Measurements from ENCODE around the gene TMEM205.

TMEM205 gene

GRCh38 chr19:11373885-11374432, 27.9 kb upstream of the TMEM205 start:
- Histone ChIP-seq H2BK120ac (ENCODE audit: low read depth, low read length) (no peak overlapping the region), H4K8ac (ENCODE audit: low read depth, low read length) (no peak overlapping the region), H3K4me2 (ENCODE audit: low read length) (peak overlapping the region; percentile 48), H3K36me3 (ENCODE audit: control insufficient read depth, insufficient read depth, low read length) (no peaks in the 10 kb centered on the region), H3K18ac (ENCODE audit: low read length) (no peak overlapping the region), H3K4ac (ENCODE audit: low read depth, low read length) (no peak overlapping the region), H3K4me1 (ENCODE audit: control insufficient read depth, low read depth, low read length) (no peaks in the 10 kb centered on the region), H3K56ac (ENCODE audit: low read length) (no peak overlapping the region), H3K23ac (ENCODE audit: low read length) (no peak overlapping the region), H3K27me3 (ENCODE audit: insufficient read depth, low read length, poor library complexity) (no peaks in the 10 kb centered on the region), H2AK5ac (ENCODE audit: low read length) (no peak overlapping the region), H3K79me1 (ENCODE audit: low read length) (no peaks in the 10 kb centered on the region), H3K79me2 (ENCODE audit: control insufficient read depth, insufficient read depth, low read length) (no peaks in the 10 kb centered on the region), H2BK5ac (ENCODE audit: low read length) (no peak overlapping the region), H3K9ac (ENCODE audit: low read length) (no peak overlapping the region), H2BK15ac (replicated peaks; ENCODE audit: low read depth) (no peak overlapping the region), H3K27ac (ENCODE audit: low read depth, low read length) (no peak overlapping the region), H3K4me3 (ENCODE audit: low read length) (no peak overlapping the region), H4K5ac (ENCODE audit: low read length) (no peak overlapping the region)
- WGBS (ENCODE audit: extremely low coverage, insufficient coverage, low lambda C conversion rate) = no CpG with 5 or more reads among the region's 11 CpGs
- DNase-seq = no peak

- Histone ChIP-seq H2BK15ac (replicated peaks; ENCODE audit: low read depth) (no peak overlapping the region), H2BK5ac (ENCODE audit: low read length) (no peak overlapping the region), H3K36me3 (ENCODE audit: control insufficient read depth, insufficient read depth, low read length) (no peaks in the 10 kb centered on the region), H3K79me2 (ENCODE audit: control insufficient read depth, insufficient read depth, low read length) (no peaks in the 10 kb centered on the region), H3K23ac (ENCODE audit: low read length) (no peak overlapping the region), H3K79me1 (ENCODE audit: low read length) (no peaks in the 10 kb centered on the region), H3K56ac (ENCODE audit: low read length) (no peak overlapping the region), H3K4me2 (ENCODE audit: low read length) (no peak overlapping the region), H3K27ac (ENCODE audit: low read depth, low read length) (no peak overlapping the region), H2BK120ac (ENCODE audit: low read depth, low read length) (no peak overlapping the region), H3K4me3 (ENCODE audit: low read length) (no peak overlapping the region), H3K18ac (ENCODE audit: low read length) (no peak overlapping the region), H2AK5ac (ENCODE audit: low read length) (no peak overlapping the region), H3K9ac (ENCODE audit: low read length) (no peak overlapping the region), H3K27me3 (ENCODE audit: insufficient read depth, low read length, poor library complexity) (no peaks in the 10 kb centered on the region), H4K8ac (ENCODE audit: low read depth, low read length) (no peak overlapping the region), H4K5ac (ENCODE audit: low read length) (no peak overlapping the region), H3K4ac (ENCODE audit: low read depth, low read length) (no peak overlapping the region), H3K4me1 (ENCODE audit: control insufficient read depth, low read depth, low read length) (no peaks in the 10 kb centered on the region)
- peak; percentile 82 for DNase-seq
- WGBS (ENCODE audit: extremely low coverage, insufficient coverage, low lambda C conversion rate) = no CpG with 5 or more reads among the region's 10 CpGs
Observed at GRCh38 chr19:11373166-11373884, 27.3 kb upstream of the TMEM205 start.

GRCh38 chr19:11370744-11371143, 24.7 kb upstream of the TMEM205 start:
- no peak overlapping the region for H2BK5ac ChIP-seq (ENCODE audit: low read length)
- no peaks in the 10 kb centered on the region for H3K4me1 ChIP-seq (ENCODE audit: control insufficient read depth, low read depth, low read length)
- WGBS (ENCODE audit: extremely low coverage, insufficient coverage, low lambda C conversion rate) = no CpG with 5 or more reads among the region's 2 CpGs

GRCh38 chr19:11367528-11367927, 21.5 kb upstream of the TMEM205 start:
- no peaks in the 10 kb centered on the region for H3K79me2 ChIP-seq (ENCODE audit: control insufficient read depth, insufficient read depth, low read length)
- no peaks in the 10 kb centered on the region for H3K79me1 ChIP-seq (ENCODE audit: low read length)
- no peak overlapping the region for H3K4ac ChIP-seq (ENCODE audit: low read depth, low read length)
- no peak overlapping the region for H3K4me3 ChIP-seq (ENCODE audit: low read length)
- DNase-seq = no peak
- H3K4me2 ChIP-seq (ENCODE audit: low read length) = no peak overlapping the region
- no peak overlapping the region for H4K5ac ChIP-seq (ENCODE audit: low read length)
- H3K18ac ChIP-seq (ENCODE audit: low read length) = no peak overlapping the region
- H2BK120ac ChIP-seq (ENCODE audit: low read depth, low read length) = no peak overlapping the region
- no peak overlapping the region for H4K8ac ChIP-seq (ENCODE audit: low read depth, low read length)
- no peak overlapping the region for H2BK5ac ChIP-seq (ENCODE audit: low read length)
- no peak overlapping the region for H3K9ac ChIP-seq (ENCODE audit: low read length)
- no peaks in the 10 kb centered on the region for H3K36me3 ChIP-seq (ENCODE audit: control insufficient read depth, insufficient read depth, low read length)
- no CpG with 5 or more reads among the region's 2 CpGs for WGBS (ENCODE audit: extremely low coverage, insufficient coverage, low lambda C conversion rate)
- no peak overlapping the region for H3K27ac ChIP-seq (ENCODE audit: low read depth, low read length)
- no peaks in the 10 kb centered on the region for H3K27me3 ChIP-seq (ENCODE audit: insufficient read depth, low read length, poor library complexity)
- no peak overlapping the region for H2BK15ac ChIP-seq (replicated peaks; ENCODE audit: low read depth)
- no peak overlapping the region for H3K56ac ChIP-seq (ENCODE audit: low read length)
- no peaks in the 10 kb centered on the region for H3K4me1 ChIP-seq (ENCODE audit: control insufficient read depth, low read depth, low read length)
- no peak overlapping the region for H2AK5ac ChIP-seq (ENCODE audit: low read length)
- no peak overlapping the region for H3K23ac ChIP-seq (ENCODE audit: low read length)

More at GRCh38 chr19:11370744-11371143, 24.7 kb upstream of the TMEM205 start:
- no peaks in the 10 kb centered on the region for H3K27me3 ChIP-seq (ENCODE audit: insufficient read depth, low read length, poor library complexity)
- H3K56ac ChIP-seq (ENCODE audit: low read length) = no peak overlapping the region
- H4K5ac ChIP-seq (ENCODE audit: low read length) = no peak overlapping the region
- H3K9ac ChIP-seq (ENCODE audit: low read length) = no peak overlapping the region
- no peak overlapping the region for H2AK5ac ChIP-seq (ENCODE audit: low read length)
- H3K79me2 ChIP-seq (ENCODE audit: control insufficient read depth, insufficient read depth, low read length) = no peaks in the 10 kb centered on the region
- no peak overlapping the region for H3K27ac ChIP-seq (ENCODE audit: low read depth, low read length)
- no peak for DNase-seq
- H4K8ac ChIP-seq (ENCODE audit: low read depth, low read length) = no peak overlapping the region
- H3K4ac ChIP-seq (ENCODE audit: low read depth, low read length) = no peak overlapping the region
- H2BK15ac ChIP-seq (replicated peaks; ENCODE audit: low read depth) = no peak overlapping the region
- H3K4me3 ChIP-seq (ENCODE audit: low read length) = no peak overlapping the region
- no peaks in the 10 kb centered on the region for H3K36me3 ChIP-seq (ENCODE audit: control insufficient read depth, insufficient read depth, low read length)
- no peaks in the 10 kb centered on the region for H3K79me1 ChIP-seq (ENCODE audit: low read length)
- no peak overlapping the region for H3K18ac ChIP-seq (ENCODE audit: low read length)
- H3K23ac ChIP-seq (ENCODE audit: low read length) = no peak overlapping the region
- H3K4me2 ChIP-seq (ENCODE audit: low read length) = no peak overlapping the region
- H2BK120ac ChIP-seq (ENCODE audit: low read depth, low read length) = no peak overlapping the region

- no peak overlapping the region for H4K8ac ChIP-seq (ENCODE audit: low read depth, low read length)
- WGBS (ENCODE audit: extremely low coverage, insufficient coverage, low lambda C conversion rate) = no CpG with 5 or more reads among the region's 7 CpGs
- peaks cover 2% of the 10 kb centered on the region for H3K4me1 ChIP-seq (ENCODE audit: control insufficient read depth, low read depth, low read length)
- H3K36me3 ChIP-seq (ENCODE audit: control insufficient read depth, insufficient read depth, low read length) = no peaks in the 10 kb centered on the region
- no peak overlapping the region for H3K18ac ChIP-seq (ENCODE audit: low read length)
- no peak overlapping the region for H2BK5ac ChIP-seq (ENCODE audit: low read length)
- H3K4me3 ChIP-seq (ENCODE audit: low read length) = no peak overlapping the region
- no peak overlapping the region for H3K4me2 ChIP-seq (ENCODE audit: low read length)
- H3K56ac ChIP-seq (ENCODE audit: low read length) = no peak overlapping the region
- no peak overlapping the region for H3K9ac ChIP-seq (ENCODE audit: low read length)
- no peak overlapping the region for H2AK5ac ChIP-seq (ENCODE audit: low read length)
- H2BK120ac ChIP-seq (ENCODE audit: low read depth, low read length) = no peak overlapping the region
- H3K23ac ChIP-seq (ENCODE audit: low read length) = no peak overlapping the region
- no peaks in the 10 kb centered on the region for H3K79me2 ChIP-seq (ENCODE audit: control insufficient read depth, insufficient read depth, low read length)
- no peak for DNase-seq
- H3K27ac ChIP-seq (ENCODE audit: low read depth, low read length) = no peak overlapping the region
- no peaks in the 10 kb centered on the region for H3K27me3 ChIP-seq (ENCODE audit: insufficient read depth, low read length, poor library complexity)
- H2BK15ac ChIP-seq (replicated peaks; ENCODE audit: low read depth) = no peak overlapping the region
- no peak overlapping the region for H3K4ac ChIP-seq (ENCODE audit: low read depth, low read length)
- H3K79me1 ChIP-seq (ENCODE audit: low read length) = no peaks in the 10 kb centered on the region
- no peak overlapping the region for H4K5ac ChIP-seq (ENCODE audit: low read length)
Observed at GRCh38 chr19:11365557-11366117, 19.6 kb upstream of the TMEM205 start.
